CD4-positive, alpha-beta T cell (primary cell): ENCODE measurements around the gene AKAP8. TPM values are rescaled to one million over a fixed set of nuclear protein-coding genes. Genes with fewer than 3 reads are reported as not detected.

ENCODE experiments used
- ATAC-seq: fragments of 200-7000 bp; cut with Tn5 transposase; one replicate; pipeline ENCODE4 v1.10.0; 2022; ENCODE audit warnings: mild to moderate bottlenecking; ENCODE audit not compliant: poor library complexity
- CTCF ChIA-PET: fragments of 350-600 bp; sonication (Branson Sonifier 250); formaldehyde crosslinking; loops from one replicate; lab custom pipeline; 2021; ENCODE audit warnings: antibody characterized with exemption, inconsistent platforms; lab: Charles Lee
- POLR2A ChIA-PET: fragments of 350-600 bp; sonication (Branson Sonifier 250); formaldehyde crosslinking; loops from one replicate; lab custom pipeline; 2021; ENCODE audit warnings: antibody characterized with exemption, inconsistent platforms; lab: Charles Lee
- DNase-seq, 14 experiments: peaks; one replicate each; pipeline ENCODE4 v3.0.0-alpha.2; 2013 to 2020; ENCODE audit warnings: mixed read lengths in 2 of 14
- H3K27ac ChIP-seq, 2 donors: one replicate each; pipeline versions ENCODE4 v1.5.1 to v1.7.0; 2013; ENCODE audit warnings: low read length in 2 of 2, low read depth in 1 of 2, mild to moderate bottlenecking in 1 of 2
- H3K27me3 ChIP-seq, 2 experiments: 1 replicate in 1 of 2; 2 replicates in 1 of 2; pipeline versions ENCODE4 v1.6.1 to v1.7.0; 2013; ENCODE audit warnings: low read length in 2 of 2, control low read depth in 1 of 2, mild to moderate bottlenecking in 1 of 2, moderate library complexity in 1 of 2; ENCODE audit not compliant: insufficient read depth in 2 of 2, control insufficient read depth in 1 of 2
- H3K36me3 ChIP-seq: one replicate; pipeline ENCODE4 v1.6.1; 2013; ENCODE audit warnings: low read length, control low read depth; ENCODE audit not compliant: insufficient read depth
- H3K4me1 ChIP-seq: one replicate; pipeline ENCODE4 v1.6.1; 2013; ENCODE audit warnings: low read length, control low read depth; ENCODE audit not compliant: insufficient read depth
- H3K4me3 ChIP-seq: one replicate; pipeline ENCODE4 v1.5.1; 2013; ENCODE audit warnings: mild to moderate bottlenecking, low read length, moderate library complexity
- H3K9me3 ChIP-seq, 2 experiments: 1 replicate in 1 of 2; 2 replicates in 1 of 2; pipeline versions ENCODE4 v1.6.1 to v1.7.0; 2013; ENCODE audit warnings: low read length in 2 of 2, mild to moderate bottlenecking in 2 of 2, control low read depth in 1 of 2, moderate library complexity in 1 of 2; ENCODE audit not compliant: control insufficient read depth in 1 of 2, insufficient read depth in 1 of 2
- H3K27ac Mint-ChIP-seq: one replicate; pipeline ENCODE4 v1.8.0; 2020; ENCODE audit warnings: mixed read lengths
- H3K27me3 Mint-ChIP-seq: one replicate; pipeline ENCODE4 v1.8.0; 2021; ENCODE audit warnings: mixed read lengths
- H3K36me3 Mint-ChIP-seq: one replicate; pipeline ENCODE4 v1.8.0; 2021; ENCODE audit warnings: low read depth, mixed read lengths
- H3K4me1 Mint-ChIP-seq: one replicate; pipeline ENCODE4 v1.8.0; 2021; ENCODE audit warnings: low read depth, mixed read lengths
- H3K4me3 Mint-ChIP-seq: one replicate; pipeline ENCODE4 v1.8.0; 2020; ENCODE audit warnings: mild to moderate bottlenecking, mixed read lengths
- H3K9me3 Mint-ChIP-seq: one replicate; pipeline ENCODE4 v1.8.0; 2020; ENCODE audit warnings: mixed read lengths
- intact Hi-C, 2 experiments: fragments of 100-400 bp; cut with DNase I in 1 of 2; cut with micrococcal nuclease in 1 of 2; formaldehyde crosslinking; loops; one replicate each; pipeline versions ENCODE4 v1.15.1 to v1.9.0; 2023 to 2025; cut with DNase I, micrococcal nuclease
- total RNA-seq, 174 experiments: library from RNA in 2 of 174; stranded (reverse) in 2 of 174; gene quantifications; one replicate each; pipeline ENCODE4 v1.2.3 and lab custom pipeline; 2021 to 2026
- TF ChIP-seq, protein P1 (sequence below): fragments of 200-600 bp; IDR thresholded peaks from one replicate; pipeline ENCODE4 v1.8.0; 2022; ENCODE audit warnings: antibody characterized with exemption, mild to moderate bottlenecking

Gene AKAP8
- total RNA-seq, 2 experiments from 2014 or later, result 87.5 to 90.1 TPM

DNA sequence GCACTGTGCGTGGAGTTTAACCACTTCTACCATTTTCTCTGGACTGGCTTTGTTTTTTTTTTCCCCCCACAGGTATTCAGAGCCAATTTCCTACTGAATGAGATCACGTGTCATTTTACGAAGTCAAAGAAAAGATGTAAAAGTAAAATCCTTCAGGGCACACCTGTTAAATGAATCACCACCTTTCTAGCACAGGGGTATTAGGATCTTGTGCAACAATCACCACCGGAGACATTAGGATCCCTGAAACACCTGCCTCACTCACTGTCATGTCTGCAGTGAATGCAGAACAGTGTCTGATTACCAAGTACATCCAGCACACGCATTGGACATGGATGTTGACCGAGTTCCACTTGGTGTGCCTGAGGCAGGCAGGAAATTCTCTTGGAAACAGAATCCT is 64.5 kb downstream of the AKAP8 start:
- DNase-seq (no peak), ATAC-seq (no peak)
- peaks cover 90% of the 10 kb centered on the region for H3K4me1 Mint-ChIP-seq
- no peaks in the 10 kb centered on the region for H3K9me3 Mint-ChIP-seq
- no peaks in the 10 kb centered on the region for H3K9me3 ChIP-seq
- H3K36me3 Mint-ChIP-seq, result peaks cover 21% of the 10 kb centered on the region
- no peak overlapping the region for H3K4me3 ChIP-seq
- H3K27ac Mint-ChIP-seq, result peak overlapping the region; percentile 45
- peaks cover 93% of the 10 kb centered on the region for H3K4me1 ChIP-seq
- ChIA-PET CTCF (no interaction called here), POLR2A (no interaction called here)
- peaks cover 4% of the 10 kb centered on the region for H3K36me3 ChIP-seq
- H3K4me3 Mint-ChIP-seq, result peak overlapping the region; percentile 2
- no peak overlapping the region for H3K27ac ChIP-seq
- no peaks in the 10 kb centered on the region for H3K27me3 Mint-ChIP-seq
- TF ChIP-seq, protein P1, sequence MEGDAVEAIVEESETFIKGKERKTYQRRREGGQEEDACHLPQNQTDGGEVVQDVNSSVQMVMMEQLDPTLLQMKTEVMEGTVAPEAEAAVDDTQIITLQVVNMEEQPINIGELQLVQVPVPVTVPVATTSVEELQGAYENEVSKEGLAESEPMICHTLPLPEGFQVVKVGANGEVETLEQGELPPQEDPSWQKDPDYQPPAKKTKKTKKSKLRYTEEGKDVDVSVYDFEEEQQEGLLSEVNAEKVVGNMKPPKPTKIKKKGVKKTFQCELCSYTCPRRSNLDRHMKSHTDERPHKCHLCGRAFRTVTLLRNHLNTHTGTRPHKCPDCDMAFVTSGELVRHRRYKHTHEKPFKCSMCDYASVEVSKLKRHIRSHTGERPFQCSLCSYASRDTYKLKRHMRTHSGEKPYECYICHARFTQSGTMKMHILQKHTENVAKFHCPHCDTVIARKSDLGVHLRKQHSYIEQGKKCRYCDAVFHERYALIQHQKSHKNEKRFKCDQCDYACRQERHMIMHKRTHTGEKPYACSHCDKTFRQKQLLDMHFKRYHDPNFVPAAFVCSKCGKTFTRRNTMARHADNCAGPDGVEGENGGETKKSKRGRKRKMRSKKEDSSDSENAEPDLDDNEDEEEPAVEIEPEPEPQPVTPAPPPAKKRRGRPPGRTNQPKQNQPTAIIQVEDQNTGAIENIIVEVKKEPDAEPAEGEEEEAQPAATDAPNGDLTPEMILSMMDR, result no peak
- H3K27me3 ChIP-seq, result no peaks in the 10 kb centered on the region
- intact Hi-C loops, result no loop called here

DNA sequence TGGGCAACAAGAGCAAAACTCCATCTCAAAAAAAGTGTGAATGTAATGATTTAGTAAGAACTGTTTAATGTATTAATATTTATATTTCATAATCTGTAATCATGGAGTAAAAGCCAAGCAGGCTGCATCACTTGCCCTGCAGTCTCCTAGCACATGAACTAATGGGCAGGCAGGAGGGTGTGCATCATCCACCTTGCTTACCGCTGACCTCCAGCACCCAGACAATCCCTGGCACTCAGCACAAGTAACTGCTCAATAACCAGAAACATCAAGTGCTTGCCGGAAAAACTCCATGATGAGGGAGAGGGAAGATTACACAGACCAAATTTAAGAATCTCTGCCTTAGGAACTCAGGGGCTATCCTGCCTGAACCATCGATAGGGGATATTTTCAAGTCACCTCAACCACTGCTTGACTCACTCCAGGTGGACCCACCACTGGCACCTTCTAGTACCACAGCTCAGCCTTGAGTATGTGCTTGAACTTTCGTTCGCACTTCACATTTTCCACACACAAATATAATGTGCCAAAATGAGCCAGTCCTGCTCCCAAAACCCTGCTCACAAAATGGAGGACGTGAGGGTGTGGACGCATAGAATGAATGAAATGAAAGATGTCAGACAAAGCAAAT is 65.8 kb downstream of the AKAP8 start:
- Mint-ChIP-seq H3K4me1 (peaks cover 87% of the 10 kb centered on the region), H3K9me3 (no peaks in the 10 kb centered on the region), H3K27ac (peak overlapping the region; percentile 45), H3K4me3 (peak overlapping the region; percentile 39), H3K36me3 (peaks cover 28% of the 10 kb centered on the region), H3K27me3 (no peaks in the 10 kb centered on the region)
- no peak for ATAC-seq
- POLR2A ChIA-PET, result interaction anchor here (0.7 kb wide), 1 partner anchor 12 kb away, joined by 3 read pairs; no protein-coding TSS in a partner anchor
- CTCF ChIA-PET, result no interaction called here
- DNase-seq, result no peak
- Histone ChIP-seq H3K36me3 (peaks cover 4% of the 10 kb centered on the region), H3K27me3 (no peaks in the 10 kb centered on the region), H3K4me3 (no peak overlapping the region), H3K4me1 (peaks cover 89% of the 10 kb centered on the region), H3K9me3 (no peaks in the 10 kb centered on the region), H3K27ac (no peak overlapping the region)
- intact Hi-C loops, result no loop called here
- TF ChIP-seq, protein P1, result no peak

DNA sequence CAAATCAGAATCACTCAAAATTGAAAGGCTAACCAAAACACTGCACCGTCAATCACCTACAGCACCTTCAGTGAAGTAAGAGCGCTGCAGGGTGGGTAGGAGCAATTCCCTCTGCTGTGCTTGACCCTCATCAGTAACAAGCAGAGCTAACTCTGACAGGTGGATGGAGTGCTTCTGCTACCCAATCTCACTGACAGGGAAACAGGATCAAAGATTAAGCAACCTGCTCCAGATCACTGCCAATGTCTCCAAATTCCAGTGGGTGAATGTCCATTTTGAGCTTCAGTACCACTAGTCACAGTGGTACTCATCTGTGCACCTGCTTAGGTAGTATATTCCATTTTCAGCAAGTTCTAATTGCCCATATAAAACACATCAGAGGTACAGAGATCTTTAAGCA is 72.4 kb downstream of the AKAP8 start:
- POLR2A ChIA-PET, result no interaction called here
- no peak for ATAC-seq

More for the DNA sequence above, 72.4 kb downstream of the AKAP8 start:
- TF ChIP-seq, protein P1, result no peak
- H3K4me3 Mint-ChIP-seq, result peak overlapping the region; percentile 5
- CTCF ChIA-PET, result interaction anchor here (0.9 kb wide), 1 partner anchor 13 kb away, joined by 3 read pairs; no protein-coding TSS in a partner anchor
- intact Hi-C loops, result no loop called here
- H3K27me3 ChIP-seq, result no peaks in the 10 kb centered on the region
- no peak overlapping the region for H3K4me3 ChIP-seq
- H3K9me3 Mint-ChIP-seq, result no peaks in the 10 kb centered on the region
- peaks cover 14% of the 10 kb centered on the region for H3K36me3 Mint-ChIP-seq
- H3K9me3 ChIP-seq, result no peaks in the 10 kb centered on the region
- peak overlapping the region; percentile 21 for H3K27ac Mint-ChIP-seq
- H3K27me3 Mint-ChIP-seq, result no peaks in the 10 kb centered on the region
- peaks cover 82% of the 10 kb centered on the region for H3K4me1 Mint-ChIP-seq
- H3K36me3 ChIP-seq, result no peaks in the 10 kb centered on the region
- H3K27ac ChIP-seq, result no peak overlapping the region
- no peak for DNase-seq
- H3K4me1 ChIP-seq, result peaks cover 78% of the 10 kb centered on the region
